Vagina (tissue), 2 donors: ENCODE data around the gene NSUN4. TPM values are rescaled to one million over a fixed set of nuclear protein-coding genes. Genes with fewer than 3 reads are reported as not detected.

ENCODE experiments used
- DNase-seq, 2 donors: peaks; one replicate each; pipeline ENCODE4 v3.0.0-alpha.2; 2017; ENCODE audit errors: extremely low spot score in 2 of 2
- H3K27ac ChIP-seq: fragments of 200-600 bp; sonication (generic); one replicate; pipeline ENCODE4 v1.5.1; 2019
- H3K27me3 ChIP-seq: fragments of 200-600 bp; sonication (generic); one replicate; pipeline ENCODE4 v1.5.1; 2019
- H3K36me3 ChIP-seq, 2 donors: fragments of 200-600 bp; sonication (generic); one replicate each; pipeline ENCODE4 v1.5.1; 2017 to 2019
- H3K4me1 ChIP-seq: fragments of 200-600 bp; sonication (generic); one replicate; pipeline ENCODE4 v1.5.1; 2019
- H3K4me3 ChIP-seq, 2 donors: fragments of 200-600 bp; sonication (generic); 1 replicate in 1 of 2; 2 replicates in 1 of 2; pipeline ENCODE4 v1.5.1; 2016 to 2019
- H3K9me3 ChIP-seq: fragments of 200-600 bp; sonication (generic); one replicate; pipeline ENCODE4 v1.5.1; 2019
- POLR2A ChIP-seq, 2 donors: fragments of 450-650 bp; IDR thresholded peaks; one replicate each; pipeline ENCODE4 v1.6.1; 2017; ENCODE audit warnings: antibody characterized with exemption in 2 of 2, mild to moderate bottlenecking in 2 of 2, moderate library complexity in 2 of 2
- POLR2AphosphoS5 ChIP-seq, 2 donors: sonication (generic); formaldehyde crosslinking; IDR thresholded peaks; one replicate each; pipeline ENCODE4 v1.9.0; 2017; ENCODE audit warnings: antibody characterized with exemption in 2 of 2, mild to moderate bottlenecking in 2 of 2, low read depth in 1 of 2; ENCODE audit not compliant: insufficient read depth in 1 of 2
- intact Hi-C: fragments of 100-400 bp; cut with DNase I; formaldehyde crosslinking; loops from one replicate; pipeline ENCODE4 v1.15.1; 2023
- total RNA-seq: library from RNA; depleted of rRNA; stranded (reverse); fragments of >200 nt; gene quantifications from one replicate; pipeline ENCODE4 v1.2.3, GENCODE V29; 2016
- TF ChIP-seq, protein P1 (sequence below), 3 experiments: fragments of 450-650 bp in 2 of 3; fragments of 200-600 bp in 1 of 3; sonication (generic) in 1 of 3; IDR thresholded peaks; one replicate each; pipeline ENCODE4 v1.5.1; 2017 to 2019; ENCODE audit warnings: antibody characterized with exemption in 3 of 3, mild to moderate bottlenecking in 2 of 3, moderate library complexity in 2 of 3

Gene NSUN4
- total RNA-seq, 1 donor from 2014 or later: 21.4 TPM

- H3K36me3 ChIP-seq: peaks cover 0 to 8% of the 10 kb centered on the region in 2 donors
These were observed 69.8 kb downstream of the NSUN4 start for GRCh38 chr1:46410156-46411009.

GRCh38 chr1:46411010-46411405 lies 70.4 kb downstream of the NSUN4 start:
- no peak for DNase-seq
- intact Hi-C loops: no loop called here
- Histone ChIP-seq H3K27ac (no peak overlapping the region), H3K4me3 (no peak overlapping the region), H3K9me3 (no peaks in the 10 kb centered on the region), H3K36me3 (peaks cover 0 to 8% of the 10 kb centered on the region in 2 donors), H3K27me3 (no peaks in the 10 kb centered on the region), H3K4me1 (peaks cover 8% of the 10 kb centered on the region)
- TF ChIP-seq, protein P1, sequence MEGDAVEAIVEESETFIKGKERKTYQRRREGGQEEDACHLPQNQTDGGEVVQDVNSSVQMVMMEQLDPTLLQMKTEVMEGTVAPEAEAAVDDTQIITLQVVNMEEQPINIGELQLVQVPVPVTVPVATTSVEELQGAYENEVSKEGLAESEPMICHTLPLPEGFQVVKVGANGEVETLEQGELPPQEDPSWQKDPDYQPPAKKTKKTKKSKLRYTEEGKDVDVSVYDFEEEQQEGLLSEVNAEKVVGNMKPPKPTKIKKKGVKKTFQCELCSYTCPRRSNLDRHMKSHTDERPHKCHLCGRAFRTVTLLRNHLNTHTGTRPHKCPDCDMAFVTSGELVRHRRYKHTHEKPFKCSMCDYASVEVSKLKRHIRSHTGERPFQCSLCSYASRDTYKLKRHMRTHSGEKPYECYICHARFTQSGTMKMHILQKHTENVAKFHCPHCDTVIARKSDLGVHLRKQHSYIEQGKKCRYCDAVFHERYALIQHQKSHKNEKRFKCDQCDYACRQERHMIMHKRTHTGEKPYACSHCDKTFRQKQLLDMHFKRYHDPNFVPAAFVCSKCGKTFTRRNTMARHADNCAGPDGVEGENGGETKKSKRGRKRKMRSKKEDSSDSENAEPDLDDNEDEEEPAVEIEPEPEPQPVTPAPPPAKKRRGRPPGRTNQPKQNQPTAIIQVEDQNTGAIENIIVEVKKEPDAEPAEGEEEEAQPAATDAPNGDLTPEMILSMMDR (IDR thresholded peaks at IDR 0.05): no peak
- TF ChIP-seq POLR2AphosphoS5 (IDR thresholded peaks at IDR 0.05; ENCODE audit: insufficient read depth in 1 of 2, low read depth in 1 of 2) (no peak), POLR2A (IDR thresholded peaks at IDR 0.05) (no peak)

More at GRCh38 chr1:46410156-46411009, 69.8 kb downstream of the NSUN4 start:
- Histone ChIP-seq H3K4me1 (peaks cover 9% of the 10 kb centered on the region), H3K4me3 (no peak overlapping the region), H3K27ac (no peak overlapping the region), H3K27me3 (no peaks in the 10 kb centered on the region), H3K9me3 (no peaks in the 10 kb centered on the region)
- DNase-seq: no peak
- TF ChIP-seq POLR2AphosphoS5 (IDR thresholded peaks at IDR 0.05; ENCODE audit: insufficient read depth in 1 of 2, low read depth in 1 of 2) (no peak), POLR2A (IDR thresholded peaks at IDR 0.05) (no peak)
- TF ChIP-seq, protein P1 (IDR thresholded peaks at IDR 0.05): no peak
- intact Hi-C loops: no loop called here

Other genes starting within 250 kb of the NSUN4 start
- 27.0 TPM for gene PIK3R3, start 208.2 kb upstream of the NSUN4 start, total RNA-seq
- 3.9 TPM for gene TSPAN1, start 165.7 kb upstream of the NSUN4 start, total RNA-seq
- not detected for gene P3R3URF, start 164.3 kb upstream of the NSUN4 start, total RNA-seq
- 28.5 TPM for gene POMGNT1, start 142.4 kb upstream of the NSUN4 start, total RNA-seq
- 14.0 TPM for gene LURAP1, start 137.5 kb upstream of the NSUN4 start, total RNA-seq
- 8.1 TPM for gene RAD54L, start 93.0 kb upstream of the NSUN4 start, total RNA-seq
- gene LRRC41, start 37.2 kb upstream of the NSUN4 start, total RNA-seq: 58.4 TPM
- gene UQCRH, start 37.1 kb upstream of the NSUN4 start, total RNA-seq: 175 TPM
- 38.1 TPM for gene FAAH, start 53.5 kb downstream of the NSUN4 start, total RNA-seq
- 0.25 TPM for gene DMBX1, start 149.0 kb downstream of the NSUN4 start, total RNA-seq
- gene KNCN, start 210.8 kb downstream of the NSUN4 start, total RNA-seq: not detected